H1 (cell line): ENCODE measurements around the gene BANF1.

Source experiments
- ASH2L ChIP-seq: fragments of 200-600, 300-600 bp; sonication (generic); IDR thresholded peaks from one replicate; pipeline ENCODE4 v1.7.1; 2017; ENCODE audit warnings: low read length
- CEBPB ChIP-seq: IDR thresholded peaks from 2 replicates; pipeline ENCODE4 v1.6.1; 2012; ENCODE audit warnings: low read depth, low read length
- CHD2 ChIP-seq: IDR thresholded peaks from 2 replicates; pipeline ENCODE4 v1.6.1; 2012; ENCODE audit warnings: low read length, improper control_type of control experiment
- TF ChIP-seq, protein P1 (sequence below), 3 experiments: IDR thresholded peaks; 1 replicate in 2 of 3; 2 replicates in 1 of 3; pipeline versions ENCODE4 v1.5.1 to v1.6.1; 2011; ENCODE audit warnings: low read length in 3 of 3, mild to moderate bottlenecking in 3 of 3, inconsistent platforms in 2 of 3, low read depth in 1 of 3, moderate library complexity in 1 of 3; ENCODE audit not compliant: insufficient read depth in 1 of 3; ENCODE audit errors: control extremely low read depth in 1 of 3

- no peak for TF ChIP-seq CHD2
- TF ChIP-seq ASH2L: no peak
- TF ChIP-seq, protein P1, sequence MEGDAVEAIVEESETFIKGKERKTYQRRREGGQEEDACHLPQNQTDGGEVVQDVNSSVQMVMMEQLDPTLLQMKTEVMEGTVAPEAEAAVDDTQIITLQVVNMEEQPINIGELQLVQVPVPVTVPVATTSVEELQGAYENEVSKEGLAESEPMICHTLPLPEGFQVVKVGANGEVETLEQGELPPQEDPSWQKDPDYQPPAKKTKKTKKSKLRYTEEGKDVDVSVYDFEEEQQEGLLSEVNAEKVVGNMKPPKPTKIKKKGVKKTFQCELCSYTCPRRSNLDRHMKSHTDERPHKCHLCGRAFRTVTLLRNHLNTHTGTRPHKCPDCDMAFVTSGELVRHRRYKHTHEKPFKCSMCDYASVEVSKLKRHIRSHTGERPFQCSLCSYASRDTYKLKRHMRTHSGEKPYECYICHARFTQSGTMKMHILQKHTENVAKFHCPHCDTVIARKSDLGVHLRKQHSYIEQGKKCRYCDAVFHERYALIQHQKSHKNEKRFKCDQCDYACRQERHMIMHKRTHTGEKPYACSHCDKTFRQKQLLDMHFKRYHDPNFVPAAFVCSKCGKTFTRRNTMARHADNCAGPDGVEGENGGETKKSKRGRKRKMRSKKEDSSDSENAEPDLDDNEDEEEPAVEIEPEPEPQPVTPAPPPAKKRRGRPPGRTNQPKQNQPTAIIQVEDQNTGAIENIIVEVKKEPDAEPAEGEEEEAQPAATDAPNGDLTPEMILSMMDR (IDR thresholded peaks at IDR 0.05; ENCODE audit: control extremely low read depth in 1 of 3, insufficient read depth in 1 of 3, low read depth in 1 of 3, low read length in 3 of 3): no peak
- TF ChIP-seq CEBPB: no peak
Observed at GRCh38 chr11:65982824-65983588, 19.3 kb upstream of the BANF1 start.
